Measurements from ENCODE around the gene NT5C2.

Gene NT5C2

DNA sequence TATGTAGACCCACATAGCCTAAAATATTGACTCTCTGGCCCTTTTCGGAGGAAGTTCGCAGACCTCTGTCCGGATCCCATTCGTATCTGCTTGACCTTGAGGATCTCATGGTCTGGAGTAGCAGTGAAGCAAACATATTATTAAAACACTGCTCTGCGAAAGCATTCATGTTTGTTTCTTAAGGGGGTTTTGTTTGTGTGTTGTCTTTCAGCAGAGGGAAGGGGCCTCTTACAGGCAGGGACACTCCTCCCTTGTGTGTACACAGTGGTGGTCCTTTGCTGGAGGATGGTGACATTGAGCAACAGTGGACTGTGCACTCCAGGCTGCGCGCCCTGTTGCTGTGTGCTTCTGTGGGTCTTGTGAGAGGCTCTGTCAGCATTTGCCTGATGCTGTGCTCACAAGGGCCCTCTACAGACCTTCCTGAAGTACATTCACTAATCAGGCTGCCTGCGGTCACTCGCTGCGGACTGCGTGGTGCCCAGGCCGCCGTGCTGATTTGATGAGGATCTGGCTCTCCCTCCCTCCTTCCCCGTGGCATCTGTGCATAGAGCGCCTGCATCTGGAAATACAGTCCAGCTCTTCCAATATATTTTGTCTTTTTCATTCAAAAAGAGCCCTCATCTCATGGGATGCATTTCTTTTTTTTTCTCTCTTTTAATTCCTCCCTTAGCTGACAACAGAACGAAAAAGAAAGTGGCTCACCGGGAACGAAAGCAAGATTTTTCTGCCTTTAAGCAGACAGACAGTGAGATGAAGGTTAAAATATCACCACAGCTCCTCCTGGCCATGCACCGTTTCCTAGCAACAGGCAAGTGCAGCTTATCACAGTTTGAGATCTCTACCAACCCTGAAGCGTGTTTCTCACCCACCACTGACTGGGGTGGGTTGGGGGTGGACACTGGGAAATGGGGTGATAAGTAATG is 139.2 kb downstream of the NT5C2 start:
- DNase-seq: peak; percentile 50

DNA sequence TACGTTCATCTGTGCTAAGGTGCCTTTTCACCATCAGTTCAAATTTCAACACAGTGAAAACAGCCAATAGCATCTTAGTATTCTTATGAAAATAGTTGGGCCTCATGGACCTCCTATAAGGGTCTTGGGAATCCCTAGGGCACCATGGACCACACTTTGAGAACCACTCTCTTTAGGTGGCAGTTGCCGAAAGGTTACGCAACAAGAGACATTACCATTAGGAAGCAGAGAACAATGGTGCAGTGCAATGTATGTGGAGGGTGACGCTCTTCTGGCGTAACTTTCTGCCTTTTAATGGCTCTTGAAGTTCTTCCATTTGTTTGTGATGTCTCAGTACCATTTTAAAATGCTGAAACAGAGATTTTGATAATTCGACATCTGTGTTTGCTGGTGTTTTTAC is 143.8 kb downstream of the NT5C2 start:
- DNase-seq: no peak

DNA sequence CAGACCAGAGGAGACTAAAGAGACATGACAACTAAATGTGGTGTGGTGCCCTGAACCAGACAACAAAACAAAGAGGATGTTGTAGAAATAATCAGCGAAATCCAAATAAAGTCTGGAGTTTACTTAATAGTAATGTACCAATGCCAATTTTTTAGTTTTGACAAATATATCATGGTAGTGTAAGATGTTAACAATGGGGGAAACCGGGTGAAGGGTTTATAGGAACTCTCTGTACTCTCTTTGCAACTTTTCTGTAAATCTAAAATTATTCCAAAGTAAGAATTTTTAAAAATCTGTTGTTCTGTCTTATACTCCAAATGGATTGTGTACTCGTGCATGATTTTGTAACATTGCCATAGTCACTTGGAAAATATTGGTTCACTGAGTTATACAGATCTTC is 145.7 kb downstream of the NT5C2 start:
- no peak for DNase-seq

DNA sequence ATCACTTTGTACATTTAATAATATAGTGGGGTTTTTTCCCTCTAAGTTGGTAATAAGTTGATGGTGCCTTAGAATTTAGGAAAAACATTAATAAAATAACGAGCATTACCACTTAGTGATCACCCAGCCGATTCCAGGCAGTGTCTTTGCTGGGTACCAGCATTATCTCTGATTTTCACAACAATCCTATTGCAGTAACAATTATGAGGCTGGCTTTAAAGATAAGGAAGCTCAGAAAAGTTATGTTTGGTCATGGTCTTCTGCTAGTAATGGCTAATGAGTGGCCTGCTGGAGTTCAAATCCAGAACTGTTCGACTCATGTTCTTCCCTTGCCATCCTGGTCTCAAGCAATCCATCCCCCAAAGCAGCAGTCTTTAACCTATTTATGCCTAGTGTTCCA is 147.1 kb downstream of the NT5C2 start:
- no peak for DNase-seq

DNA sequence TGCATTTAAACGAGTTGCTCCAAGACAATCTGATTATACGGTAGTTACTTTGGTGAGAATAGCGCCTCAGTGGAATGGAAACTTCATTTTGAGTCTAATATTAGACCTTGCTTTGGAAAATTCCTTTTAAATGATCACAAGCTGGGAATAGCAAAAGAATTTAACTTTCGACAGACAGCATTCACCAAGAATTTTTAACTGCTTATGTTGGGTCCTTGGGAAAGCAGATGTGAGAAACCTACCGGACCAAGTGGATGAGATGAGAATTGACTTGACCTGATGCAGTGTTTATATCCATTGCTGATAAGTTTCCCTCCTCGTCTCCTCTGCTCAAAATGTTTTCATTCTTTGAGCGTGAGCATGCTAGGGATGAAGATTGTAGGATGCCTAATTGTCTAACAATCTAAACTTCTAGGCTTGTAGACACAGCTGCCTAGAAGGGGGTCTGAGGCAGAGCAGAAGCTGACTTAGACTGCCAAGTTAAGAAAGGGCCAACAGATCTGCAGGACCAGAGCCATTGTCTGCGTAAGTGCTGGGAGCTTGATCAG is 148.1 kb downstream of the NT5C2 start:
- no peak for DNase-seq

DNA sequence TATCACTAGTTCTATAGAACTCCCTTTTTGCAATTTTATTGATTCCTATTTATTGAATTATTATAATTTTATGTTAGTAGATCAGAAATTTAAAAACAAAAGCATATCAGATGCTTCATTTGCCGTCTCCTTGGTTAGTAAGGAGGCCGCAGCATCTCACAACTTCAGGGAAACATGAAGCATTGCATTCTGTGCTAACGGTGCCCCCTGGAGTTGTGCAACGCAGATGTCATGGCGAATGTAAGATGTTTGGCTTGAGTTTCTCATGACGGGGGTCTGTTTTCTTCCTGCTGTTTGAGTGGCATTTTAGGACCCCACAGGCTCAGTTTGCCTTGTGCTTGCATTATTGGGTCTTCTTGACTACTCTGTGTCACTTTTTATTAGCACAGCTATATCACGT is 150.2 kb downstream of the NT5C2 start:
- no peak for DNase-seq

DNA sequence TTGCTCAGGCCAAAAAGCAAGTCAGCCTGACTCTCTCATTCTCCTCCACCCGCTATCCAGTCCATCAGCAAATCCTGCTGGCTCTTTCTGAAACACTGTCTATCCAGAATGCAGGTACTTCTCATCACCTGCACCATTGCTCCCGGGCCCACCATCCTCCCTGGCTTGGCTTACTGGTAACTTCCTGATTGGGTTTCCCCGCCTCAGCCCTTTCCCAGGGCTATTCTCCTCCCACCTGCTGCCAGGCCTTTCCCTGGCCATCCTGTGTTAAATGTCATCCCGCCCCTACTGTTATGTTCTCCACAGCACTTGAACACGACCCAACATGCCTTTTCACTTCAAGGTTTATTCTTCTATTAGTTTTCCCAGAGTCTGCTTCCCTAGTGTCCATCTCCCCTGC is 150.9 kb downstream of the NT5C2 start:
- DNase-seq: no peak

DNA sequence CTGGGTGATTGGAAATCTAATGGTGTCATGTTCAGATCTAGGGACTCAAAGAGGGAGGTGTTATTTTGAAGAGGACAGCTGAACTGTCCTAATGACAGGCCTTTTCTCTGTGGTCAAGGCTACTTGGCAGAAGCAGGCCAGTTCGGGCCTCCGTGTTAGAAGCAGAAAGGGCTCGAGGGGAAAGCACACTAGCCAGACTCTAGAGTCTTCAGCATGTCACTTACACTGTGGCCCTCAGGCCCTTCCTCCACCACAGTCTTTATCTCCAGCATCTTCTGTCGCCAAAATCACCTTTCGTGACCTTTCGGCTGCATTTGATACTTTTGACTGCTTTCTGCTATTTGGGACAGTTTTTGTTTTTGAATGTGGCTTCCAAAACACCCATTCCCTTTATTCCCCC is 151.7 kb downstream of the NT5C2 start:
- no peak for DNase-seq

DNA sequence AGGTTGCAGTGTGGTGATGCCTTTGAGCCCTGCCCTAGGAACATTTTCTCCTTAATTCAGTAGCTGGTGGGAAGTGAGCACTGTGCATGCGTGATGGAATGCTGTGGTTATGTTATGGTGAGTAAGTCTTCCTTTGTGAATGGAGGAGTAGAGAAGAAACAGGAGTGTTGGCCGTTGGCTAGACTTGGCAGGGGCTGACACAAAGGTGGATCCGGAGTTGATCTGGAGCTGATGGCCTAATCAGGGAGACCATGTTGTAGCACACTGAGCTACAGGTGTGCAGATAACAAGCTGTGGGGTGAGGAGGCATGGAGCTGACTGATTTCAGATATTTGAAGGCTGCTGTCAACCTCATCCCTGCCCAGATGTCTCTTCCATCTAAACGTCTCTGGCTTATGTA is 152.7 kb downstream of the NT5C2 start:
- DNase-seq: no peak

DNA sequence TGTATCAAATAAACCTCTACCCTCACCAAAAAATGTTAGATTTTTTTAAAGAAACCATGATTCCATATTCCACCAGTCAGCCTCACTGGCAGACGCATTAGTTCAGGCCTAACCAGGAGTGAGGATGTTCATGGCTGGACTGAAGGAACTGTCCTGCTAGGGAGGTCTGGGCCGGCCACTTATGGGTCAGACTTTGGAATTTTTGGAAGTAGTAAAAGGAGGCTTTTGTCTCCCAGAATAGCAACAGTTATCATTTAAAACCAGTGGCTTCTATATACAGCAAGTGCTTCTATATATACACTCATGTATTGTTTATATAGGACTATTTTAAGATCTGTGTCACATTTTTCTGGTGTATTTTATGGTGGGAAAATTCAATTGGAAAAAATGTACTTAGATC is 154.5 kb downstream of the NT5C2 start:
- no peak for DNase-seq
